Measurements from ENCODE around the gene CRYBB2. TPM values are rescaled to one million over a fixed set of nuclear protein-coding genes. Genes with fewer than 3 reads are reported as not detected.

The CRYBB2 gene
- total and polyA plus RNA-seq, 12 donors = 0.13 TPM; not detected in 11

- Histone ChIP-seq H3K27ac (no peak overlapping the region), H3K4me3 (no peak overlapping the region), H3K9me3 (peaks cover 0 to 12% (median 3%) of the 10 kb centered on the region in 11 donors), H3K36me3 (peaks cover 0 to 92% (median 15%) of the 10 kb centered on the region in 9 donors), H3K27me3 (no peaks in the 10 kb centered on the region), H3K4me1 (no peaks in the 10 kb centered on the region)
- no peak for ATAC-seq
- intact Hi-C loops (cut with DNase I) = no loop called here
- WGBS, 2 donors = 94 to 96% methylated on average over 12 of the region's 12 CpGs
- DNase-seq = no peak
- TF ChIP-seq CTCF (IDR thresholded peaks at IDR 0.05) = no peak
These were observed 35.4 kb upstream of the CRYBB2 start for GRCh38 chr22:25183949-25184619.

- Histone ChIP-seq H3K27me3 (no peaks in the 10 kb centered on the region), H3K36me3 (peaks cover 0 to 91% (median 7%) of the 10 kb centered on the region in 9 donors), H3K4me3 (no peak overlapping the region), H3K27ac (no peak overlapping the region), H3K9me3 (no peaks in the 10 kb centered on the region), H3K4me1 (no peaks in the 10 kb centered on the region)
- WGBS, 2 donors = 93 to 96% methylated on average over 3 of the region's 3 CpGs
- intact Hi-C loops (cut with DNase I) = no loop called here
- ATAC-seq (no peak), DNase-seq (no peak)
- no peak for TF ChIP-seq CTCF (IDR thresholded peaks at IDR 0.05)
These were observed 33.3 kb upstream of the CRYBB2 start for GRCh38 chr22:25186140-25186539.

GRCh38 chr22:25187469-25187868 is 32.0 kb upstream of the CRYBB2 start:
- ATAC-seq (no peak), DNase-seq (no peak)
- TF ChIP-seq CTCF (IDR thresholded peaks at IDR 0.05) = no peak
- H3K27ac ChIP-seq = no peak overlapping the region
- intact Hi-C loops (cut with DNase I) = no loop called here
- H3K36me3 ChIP-seq = peaks cover 0 to 92% (median 13%) of the 10 kb centered on the region in 9 donors
- H3K4me1 ChIP-seq = no peaks in the 10 kb centered on the region
- 84 to 92% methylated on average over 6 of the region's 6 CpGs for WGBS, 2 donors
- H3K4me3 ChIP-seq = no peak overlapping the region
- no peaks in the 10 kb centered on the region for H3K9me3 ChIP-seq
- no peaks in the 10 kb centered on the region for H3K27me3 ChIP-seq

GRCh38 chr22:25192406-25192805 is 27.0 kb upstream of the CRYBB2 start:
- 86% methylated on average over 12 of the region's 12 CpGs for WGBS, 2 donors

More at GRCh38 chr22:25192406-25192805, 27.0 kb upstream of the CRYBB2 start:
- intact Hi-C loops (cut with DNase I) = no loop called here
- no peak for ATAC-seq
- Histone ChIP-seq H3K4me3 (no peak overlapping the region), H3K9me3 (no peaks in the 10 kb centered on the region), H3K4me1 (no peaks in the 10 kb centered on the region), H3K27me3 (no peaks in the 10 kb centered on the region), H3K27ac (no peak overlapping the region), H3K36me3 (peaks cover 0 to 93% (median 8%) of the 10 kb centered on the region in 9 donors)
- TF ChIP-seq CTCF (IDR thresholded peaks at IDR 0.05) = no peak
- DNase-seq = no peak

Measured in heart right ventricle (tissue), 16 donors.